GM12875 (cell line): Measurements from ENCODE around the gene CLNK.
"Not testable (repeated sequence)": the region's sequence is repeated elsewhere in the genome, so short reads cannot be mapped to it uniquely, and the experiment has no call there.

Experiments used
- H3K4me3 ChIP-seq: one replicate; pipeline ENCODE4 v1.5.1; 2011; ENCODE audit warnings: low read depth, low read length, control low read depth
- CTCF ChIP-seq: IDR thresholded peaks from 2 replicates; pipeline ENCODE4 v1.5.1; 2011; ENCODE audit warnings: low read depth, mild to moderate bottlenecking, control low read depth, inconsistent platforms, low read length, moderate library complexity, borderline replicate concordance; ENCODE audit not compliant: insufficient read depth

CLNK gene

GRCh38 chr4:10577018-10577417 lies 107.5 kb downstream of the CLNK start:
- TF ChIP-seq CTCF = no peak
- H3K4me3 ChIP-seq = no peak overlapping the region

DNA sequence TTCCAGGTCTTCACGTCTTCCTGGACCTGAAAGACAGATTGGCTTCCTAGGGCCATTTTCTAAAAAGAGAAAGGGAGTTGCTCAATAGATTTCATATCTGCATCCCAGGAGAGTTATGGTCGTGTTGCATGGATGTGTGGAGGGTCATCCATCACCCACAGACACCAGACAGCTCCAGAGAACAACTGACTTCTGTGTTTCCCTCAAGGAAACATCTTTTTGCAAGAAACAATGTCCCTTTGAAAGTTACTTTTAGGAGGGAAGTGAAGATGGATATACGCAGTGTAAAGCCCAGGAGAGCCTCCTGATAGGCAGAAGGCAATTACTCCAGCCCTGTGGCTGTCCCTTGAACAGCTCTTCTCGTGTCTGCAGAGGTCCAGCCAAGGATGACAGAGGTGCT lies 108.3 kb downstream of the CLNK start:
- no peak for TF ChIP-seq CTCF
- H3K4me3 ChIP-seq = no peak overlapping the region

GRCh38 chr4:10575414-10575813 lies 109.2 kb downstream of the CLNK start:
- H3K4me3 ChIP-seq = no peak overlapping the region
- no peak for TF ChIP-seq CTCF

DNA sequence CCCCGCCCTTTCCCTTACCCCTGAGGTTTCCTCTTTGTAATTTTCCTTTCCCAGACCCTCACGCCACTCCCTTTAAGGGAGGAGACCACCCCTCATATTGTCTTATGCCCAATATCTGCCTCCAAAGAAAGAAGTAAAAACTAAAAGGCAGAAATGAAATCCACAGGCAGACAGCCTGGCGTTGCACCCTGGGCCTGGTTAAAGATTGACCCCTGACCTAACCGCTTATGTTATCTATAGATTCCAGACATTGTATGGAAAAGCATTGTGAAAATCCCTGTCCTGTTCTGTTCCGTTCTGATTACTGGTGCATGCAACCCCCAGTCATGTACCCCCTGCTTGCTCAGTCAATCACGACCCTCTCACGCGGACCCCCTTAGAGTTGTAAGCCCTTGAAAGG lies 110.0 kb downstream of the CLNK start:
- H3K4me3 ChIP-seq = not testable (repeated sequence)

DNA sequence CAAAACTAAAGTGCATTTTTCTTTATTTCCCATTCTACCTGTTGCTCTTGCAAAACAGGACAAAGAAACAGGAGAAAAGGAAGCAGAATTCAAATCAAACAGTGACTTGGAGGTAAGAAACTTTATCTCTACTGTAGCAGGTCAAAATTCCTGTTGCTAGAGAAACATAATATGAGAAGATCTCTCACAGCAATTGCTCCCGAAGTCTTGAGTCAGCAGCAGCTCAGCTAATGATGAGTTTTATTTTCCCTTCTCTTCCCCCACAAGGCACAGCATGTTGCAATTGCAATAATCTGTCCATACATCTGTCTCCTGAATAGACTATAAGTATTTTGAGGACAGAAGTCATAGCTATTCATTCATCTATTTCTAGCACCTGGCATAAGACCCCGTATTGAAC lies 112.7 kb downstream of the CLNK start:
- H3K4me3 ChIP-seq = no peak overlapping the region
- no peak for TF ChIP-seq CTCF

DNA sequence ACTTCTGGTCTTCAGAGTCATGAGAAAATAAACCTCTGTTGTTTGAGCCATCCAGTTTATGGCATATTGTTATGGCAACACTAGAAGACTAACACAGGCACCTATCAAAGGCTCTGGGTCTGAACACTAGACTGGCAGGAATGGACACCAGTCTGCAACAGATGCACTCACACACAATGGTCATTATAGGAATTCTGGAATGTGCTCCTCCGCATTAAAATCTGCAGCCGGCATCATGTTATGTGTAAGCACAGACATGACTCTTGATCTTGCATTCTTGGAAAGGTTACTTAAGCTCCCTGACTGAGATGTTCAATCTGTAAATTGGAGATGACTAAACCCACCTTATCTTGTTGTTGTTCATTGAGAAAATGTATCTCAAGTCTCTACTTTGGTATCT lies 115.1 kb downstream of the CLNK start:
- TF ChIP-seq CTCF = no peak
- no peak overlapping the region for H3K4me3 ChIP-seq

DNA sequence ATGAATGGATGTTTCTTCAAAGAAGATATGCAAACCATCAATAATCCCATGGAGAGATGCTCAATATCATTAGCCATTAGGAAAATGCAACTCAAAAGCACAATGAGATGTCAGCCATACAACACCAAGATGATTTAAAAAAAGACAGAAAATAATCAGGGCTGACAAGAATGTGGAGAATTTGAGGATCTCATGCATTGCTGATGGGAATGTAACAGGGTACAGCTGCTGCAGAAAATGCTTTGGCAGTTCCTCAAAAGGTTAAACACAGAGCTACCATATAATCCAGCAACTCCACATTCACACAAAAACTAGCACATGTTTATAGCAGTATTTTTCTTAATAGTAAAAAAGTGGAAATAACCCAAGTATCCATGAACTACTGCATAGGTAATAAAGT lies 116.8 kb downstream of the CLNK start:
- H3K4me3 ChIP-seq = no peak overlapping the region
- TF ChIP-seq CTCF = no peak

GRCh38 chr4:10565166-10565780 lies 119.3 kb downstream of the CLNK start:
- TF ChIP-seq CTCF = no peak
- no peak overlapping the region for H3K4me3 ChIP-seq
